ENCODE results near the gene PCSK4.

Gene PCSK4

DNA sequence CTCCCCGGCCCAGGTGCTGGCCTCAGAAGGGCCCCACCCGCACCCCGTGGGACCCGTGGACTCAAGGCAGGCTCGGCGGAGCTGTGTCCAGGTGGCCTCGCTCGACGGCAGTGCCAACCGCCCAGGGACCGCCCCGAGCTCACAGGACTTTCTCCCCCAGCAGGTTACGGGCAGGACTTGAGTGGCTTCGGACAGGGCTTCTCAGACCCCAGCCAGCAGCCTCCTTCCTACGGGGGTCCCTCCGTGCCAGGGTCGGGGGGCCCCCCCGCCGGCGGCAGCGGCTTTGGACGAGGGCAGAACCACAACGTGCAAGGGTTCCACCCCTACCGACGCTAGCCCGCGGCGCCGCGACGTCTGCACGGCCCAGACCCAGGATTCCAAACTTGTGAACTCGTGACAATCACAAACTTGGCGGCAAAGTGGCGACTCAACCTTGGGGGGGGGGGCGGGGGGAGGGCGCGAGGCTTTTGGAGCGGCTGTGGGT lies 55.5 kb downstream of the PCSK4 start:
- no peak for DNase-seq

DNA sequence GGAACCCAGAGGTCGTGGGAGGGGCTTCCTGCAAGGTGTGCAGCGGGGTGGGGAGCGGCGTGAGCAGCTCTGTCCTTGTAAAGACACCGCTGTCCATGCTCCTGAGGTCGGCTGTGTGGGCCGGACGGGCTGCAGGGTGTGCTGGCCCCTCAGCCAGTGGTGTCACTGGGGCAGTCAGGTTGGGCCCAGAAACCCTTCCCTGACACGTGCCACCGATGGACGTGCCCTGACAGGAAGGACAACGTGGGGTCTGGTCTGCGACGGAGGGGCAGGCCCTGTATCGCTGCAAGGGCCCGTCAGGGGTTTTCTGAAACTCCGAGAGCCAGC lies 56.1 kb downstream of the PCSK4 start:
- no peak for DNase-seq

- DNase-seq = no peak
Measured at GRCh38 chr19:1433119-1434039, 56.8 kb downstream of the PCSK4 start.

GRCh38 chr19:1432507-1432887 lies 57.7 kb downstream of the PCSK4 start:
- DNase-seq = no peak

- DNase-seq = no peak
Measured at GRCh38 chr19:1431759-1432506, 58.2 kb downstream of the PCSK4 start.
